Measurements from ENCODE around the gene ZNF709. TPM values are rescaled to one million over a fixed set of nuclear protein-coding genes. Genes with fewer than 3 reads are reported as not detected.

Gene ZNF709
- total and polyA plus RNA-seq, 9 donors = 1.2 to 5.4 (median 2.5) TPM

- H3K4me1 ChIP-seq (ENCODE audit: control insufficient read depth, insufficient read depth, low read length) = no peaks in the 10 kb centered on the region
- no peak for DNase-seq
- H3K27me3 ChIP-seq (ENCODE audit: control insufficient read depth, insufficient read depth, low read length) = no peaks in the 10 kb centered on the region
- WGBS (ENCODE audit: insufficient coverage) = 100% methylated on average over 2 of the region's 2 CpGs
- H3K9me3 ChIP-seq (replicated peaks; ENCODE audit: control insufficient read depth, low read depth, low read length) = no peaks in the 10 kb centered on the region
- no peak overlapping the region for H3K27ac ChIP-seq (ENCODE audit: low read length)
- H3K4me3 ChIP-seq (ENCODE audit: low read length) = no peak overlapping the region
- H3K36me3 ChIP-seq (ENCODE audit: control insufficient read depth, insufficient read depth, low read length) = no peaks in the 10 kb centered on the region
These were observed 72.7 kb downstream of the ZNF709 start for GRCh38 chr19:12411893-12412292.

Other genes with a start within 250 kb of the ZNF709 start
- 12.5 TPM for gene ZNF44, start 189.9 kb downstream of the ZNF709 start, total RNA-seq
- gene ZNF44, start 189.9 kb downstream of the ZNF709 start, polyA plus RNA-seq (ENCODE audit: insufficient read depth in 1 of 8, insufficient read length in 8 of 8, low replicate concordance in 1 of 8) = 10 to 100 TPM in 1 of 8 donors, 1 to 10 TPM in 7; 6.7 to 12.2 (median 7.8) TPM
- gene ZNF563, start 151.2 kb downstream of the ZNF709 start, total RNA-seq = 4.1 TPM
- 1 to 10 TPM; 1.7 to 3.3 (median 2.0) TPM for gene ZNF563, start 151.2 kb downstream of the ZNF709 start, polyA plus RNA-seq (ENCODE audit: insufficient read depth in 1 of 8, insufficient read length in 8 of 8, low replicate concordance in 1 of 8)
- 4.7 TPM for gene ZNF442, start 119.1 kb downstream of the ZNF709 start, total RNA-seq
- 1 to 10 TPM; 1.5 to 2.8 (median 2.0) TPM for gene ZNF442, start 119.1 kb downstream of the ZNF709 start, polyA plus RNA-seq (ENCODE audit: insufficient read depth in 1 of 8, insufficient read length in 8 of 8, low replicate concordance in 1 of 8)
- gene ZNF799, start 83.5 kb downstream of the ZNF709 start, total RNA-seq = 5.9 TPM
- 1 to 10 TPM; 3.7 to 5.2 (median 4.5) TPM for gene ZNF799, start 83.5 kb downstream of the ZNF709 start, polyA plus RNA-seq (ENCODE audit: insufficient read depth in 1 of 8, insufficient read length in 8 of 8, low replicate concordance in 1 of 8)
- gene ZNF443, start 43.8 kb downstream of the ZNF709 start, total RNA-seq = 5.4 TPM
- gene ZNF443, start 43.8 kb downstream of the ZNF709 start, polyA plus RNA-seq (ENCODE audit: insufficient read depth in 1 of 8, insufficient read length in 8 of 8, low replicate concordance in 1 of 8) = 1 to 10 TPM; 2.5 to 4.4 (median 3.3) TPM
- gene ZNF564, start 66.7 kb upstream of the ZNF709 start, total RNA-seq = 11.7 TPM
- gene ZNF564, start 66.7 kb upstream of the ZNF709 start, polyA plus RNA-seq (ENCODE audit: insufficient read depth in 1 of 8, insufficient read length in 8 of 8, low replicate concordance in 1 of 8) = 1 to 10 TPM; 3.9 to 5.4 (median 4.3) TPM
- 4.8 TPM for gene ZNF490, start 126.0 kb upstream of the ZNF709 start, total RNA-seq
- gene ZNF490, start 126.0 kb upstream of the ZNF709 start, polyA plus RNA-seq (ENCODE audit: insufficient read depth in 1 of 8, insufficient read length in 8 of 8, low replicate concordance in 1 of 8) = 1 to 10 TPM; 1.6 to 3.9 (median 2.5) TPM
- gene ZNF791, start 126.1 kb upstream of the ZNF709 start, total RNA-seq = 12.3 TPM
- 10 to 100 TPM in 7 of 8 donors, 1 to 10 TPM in 1; 7.5 to 13.6 (median 11.7) TPM for gene ZNF791, start 126.1 kb upstream of the ZNF709 start, polyA plus RNA-seq (ENCODE audit: insufficient read depth in 1 of 8, insufficient read length in 8 of 8, low replicate concordance in 1 of 8)
- 23.5 TPM for gene MAN2B1, start 181.9 kb upstream of the ZNF709 start, total RNA-seq
- 10 to 100 TPM; 26.7 to 39.9 (median 31.9) TPM for gene MAN2B1, start 181.9 kb upstream of the ZNF709 start, polyA plus RNA-seq (ENCODE audit: insufficient read depth in 1 of 8, insufficient read length in 8 of 8, low replicate concordance in 1 of 8)
- 6.8 TPM for gene WDR83, start 182.0 kb upstream of the ZNF709 start, total RNA-seq
- 10 to 100 TPM in 6 of 8 donors, 1 to 10 TPM in 2; 8.8 to 16.0 (median 13.1) TPM for gene WDR83, start 182.0 kb upstream of the ZNF709 start, polyA plus RNA-seq (ENCODE audit: insufficient read depth in 1 of 8, insufficient read length in 8 of 8, low replicate concordance in 1 of 8)
- gene DHPS, start 197.1 kb upstream of the ZNF709 start, total RNA-seq = 68.0 TPM
- gene DHPS, start 197.1 kb upstream of the ZNF709 start, polyA plus RNA-seq (ENCODE audit: insufficient read depth in 1 of 8, insufficient read length in 8 of 8, low replicate concordance in 1 of 8) = 10 to 100 TPM; 55.2 to 73.4 (median 63.3) TPM
- gene GNG14, start 203.2 kb upstream of the ZNF709 start, total RNA-seq = not detected
- under 1 TPM in 1 of 8 donors, not detected in 7; 0.33 TPM for gene GNG14, start 203.2 kb upstream of the ZNF709 start, polyA plus RNA-seq (ENCODE audit: insufficient read depth in 1 of 8, insufficient read length in 8 of 8, low replicate concordance in 1 of 8)
- gene FBXW9, start 211.8 kb upstream of the ZNF709 start, total RNA-seq = 3.9 TPM
- 1 to 10 TPM; 4.1 to 5.7 (median 4.7) TPM for gene FBXW9, start 211.8 kb upstream of the ZNF709 start, polyA plus RNA-seq (ENCODE audit: insufficient read depth in 1 of 8, insufficient read length in 8 of 8, low replicate concordance in 1 of 8)
- 19.6 TPM for gene TNPO2, start 239.1 kb upstream of the ZNF709 start, total RNA-seq
- 10 to 100 TPM; 45.9 to 68.6 (median 56.5) TPM for gene TNPO2, start 239.1 kb upstream of the ZNF709 start, polyA plus RNA-seq (ENCODE audit: insufficient read depth in 1 of 8, insufficient read length in 8 of 8, low replicate concordance in 1 of 8)
- 208 TPM for gene TRIR, start 249.9 kb upstream of the ZNF709 start, total RNA-seq
- 100 to 1,000 TPM; 188 to 237 (median 203) TPM for gene TRIR, start 249.9 kb upstream of the ZNF709 start, polyA plus RNA-seq (ENCODE audit: insufficient read depth in 1 of 8, insufficient read length in 8 of 8, low replicate concordance in 1 of 8)

All from muscle of leg (tissue), 11 donors.